ENCODE measurements around the gene TSPO.

Gene TSPO

GRCh38 chr22:43187171-43188099, 36.1 kb downstream of the TSPO start:
- peak; percentile 97 for DNase-seq
- peaks cover 3% of the 10 kb centered on the region; the same call in 1 of the 2 replicates for H3K4me1 ChIP-seq
- no peaks in the 10 kb centered on the region for H3K9me3 ChIP-seq
- no peaks in the 10 kb centered on the region for H3K27me3 ChIP-seq
- TF ChIP-seq, protein P1, sequence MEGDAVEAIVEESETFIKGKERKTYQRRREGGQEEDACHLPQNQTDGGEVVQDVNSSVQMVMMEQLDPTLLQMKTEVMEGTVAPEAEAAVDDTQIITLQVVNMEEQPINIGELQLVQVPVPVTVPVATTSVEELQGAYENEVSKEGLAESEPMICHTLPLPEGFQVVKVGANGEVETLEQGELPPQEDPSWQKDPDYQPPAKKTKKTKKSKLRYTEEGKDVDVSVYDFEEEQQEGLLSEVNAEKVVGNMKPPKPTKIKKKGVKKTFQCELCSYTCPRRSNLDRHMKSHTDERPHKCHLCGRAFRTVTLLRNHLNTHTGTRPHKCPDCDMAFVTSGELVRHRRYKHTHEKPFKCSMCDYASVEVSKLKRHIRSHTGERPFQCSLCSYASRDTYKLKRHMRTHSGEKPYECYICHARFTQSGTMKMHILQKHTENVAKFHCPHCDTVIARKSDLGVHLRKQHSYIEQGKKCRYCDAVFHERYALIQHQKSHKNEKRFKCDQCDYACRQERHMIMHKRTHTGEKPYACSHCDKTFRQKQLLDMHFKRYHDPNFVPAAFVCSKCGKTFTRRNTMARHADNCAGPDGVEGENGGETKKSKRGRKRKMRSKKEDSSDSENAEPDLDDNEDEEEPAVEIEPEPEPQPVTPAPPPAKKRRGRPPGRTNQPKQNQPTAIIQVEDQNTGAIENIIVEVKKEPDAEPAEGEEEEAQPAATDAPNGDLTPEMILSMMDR (IDR thresholded peaks at IDR 0.05; ENCODE audit: low read depth, low read length), result peak; percentile 56
- peak overlapping the region; percentile 62 for H3K4me3 ChIP-seq (ENCODE audit: low read depth, low read length)
- H3K36me3 ChIP-seq, result peaks cover 24% of the 10 kb centered on the region

- H3K4me1 ChIP-seq, result peaks cover 3% of the 10 kb centered on the region; the same call in 1 of the 2 replicates
- H3K27me3 ChIP-seq, result no peaks in the 10 kb centered on the region
- H3K9me3 ChIP-seq, result no peaks in the 10 kb centered on the region
- TF ChIP-seq, protein P1 (IDR thresholded peaks at IDR 0.05; ENCODE audit: low read depth, low read length), result no peak
- no peak for DNase-seq
- no peak overlapping the region for H3K4me3 ChIP-seq (ENCODE audit: low read depth, low read length)
- peaks cover 9% of the 10 kb centered on the region for H3K36me3 ChIP-seq
Observed at GRCh38 chr22:43188829-43189545, 37.6 kb downstream of the TSPO start.

DNA sequence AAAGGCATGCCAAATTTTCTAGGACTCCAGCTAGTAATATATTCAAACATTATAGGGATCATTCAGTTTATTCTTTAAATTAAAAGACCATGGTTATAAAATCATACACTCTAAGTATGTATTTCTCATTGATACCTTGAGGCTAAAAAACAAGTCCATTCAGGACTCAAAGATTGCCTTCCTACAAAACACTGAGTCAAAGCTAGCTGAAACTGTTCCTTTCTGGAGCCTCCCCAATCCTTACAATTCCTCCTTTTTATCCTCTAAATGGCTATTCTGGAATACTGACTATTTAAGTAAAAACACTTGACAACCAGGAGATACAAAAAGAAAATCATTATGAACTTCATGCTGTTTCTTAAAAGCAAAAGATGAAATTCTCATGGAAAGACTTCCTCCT, 40.5 kb downstream of the TSPO start:
- Histone ChIP-seq H3K4me3 (ENCODE audit: low read depth, low read length) (no peak overlapping the region), H3K27me3 (no peaks in the 10 kb centered on the region), H3K36me3 (no peaks in the 10 kb centered on the region), H3K4me1 (no peaks in the 10 kb centered on the region), H3K9me3 (no peaks in the 10 kb centered on the region; the same call in 1 of the 2 replicates)
- no peak for DNase-seq
- TF ChIP-seq, protein P1 (IDR thresholded peaks at IDR 0.05; ENCODE audit: low read depth, low read length), result no peak

GRCh38 chr22:43197271-43197941, 46.0 kb downstream of the TSPO start:
- Histone ChIP-seq H3K27me3 (no peaks in the 10 kb centered on the region), H3K4me1 (no peaks in the 10 kb centered on the region), H3K4me3 (ENCODE audit: low read depth, low read length) (no peak overlapping the region), H3K36me3 (no peaks in the 10 kb centered on the region), H3K9me3 (no peaks in the 10 kb centered on the region; the same call in 1 of the 2 replicates)
- TF ChIP-seq, protein P1 (IDR thresholded peaks at IDR 0.05; ENCODE audit: low read depth, low read length), result no peak
- no peak for DNase-seq

DNA sequence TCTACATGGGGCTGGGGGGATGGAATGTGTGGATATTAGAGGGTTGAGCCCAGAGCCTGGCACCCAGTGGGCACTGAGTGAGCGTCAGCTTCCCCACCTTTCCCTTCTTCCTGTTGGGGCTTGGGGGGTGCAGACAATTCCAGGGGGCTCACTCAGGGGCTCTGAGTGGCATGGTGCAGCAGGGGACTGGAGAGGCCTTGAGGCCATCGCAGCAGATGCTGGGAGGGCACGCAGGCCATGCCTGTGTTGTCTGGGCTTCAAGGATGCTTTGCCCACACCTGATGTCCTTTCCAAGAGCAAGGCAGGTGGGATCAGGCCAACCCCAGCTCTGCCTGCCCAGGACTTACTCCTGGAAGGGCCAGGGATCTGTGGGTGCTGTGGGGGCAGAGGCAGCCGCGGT, 46.8 kb downstream of the TSPO start:
- Histone ChIP-seq H3K9me3 (no peaks in the 10 kb centered on the region; the same call in 1 of the 2 replicates), H3K27me3 (no peaks in the 10 kb centered on the region), H3K36me3 (no peaks in the 10 kb centered on the region), H3K4me3 (ENCODE audit: low read depth, low read length) (no peak overlapping the region), H3K4me1 (no peaks in the 10 kb centered on the region)
- TF ChIP-seq, protein P1 (IDR thresholded peaks at IDR 0.05; ENCODE audit: low read depth, low read length), result no peak
- DNase-seq, result no peak
